GM13977 (cell line): Measurements from ENCODE around the gene VEPH1.

Experiments used
- DNase-seq: peaks from one replicate; pipeline ENCODE4 v3.0.0; 2012; ENCODE audit warnings: low spot score
- in situ Hi-C: fragments of 300-500 bp; cut with MboI; formaldehyde crosslinking; loops from one replicate; pipeline ENCODE4 v1.12.0; 2022; ENCODE audit warnings: low sequenced_read_pairs, low pct_unique_long_range_greater_than_20kb, mixed read lengths, inconsistent platforms; ENCODE audit not compliant: unreplicated experiment
- TF ChIP-seq, protein P1 (sequence below): IDR thresholded peaks from 2 replicates; pipeline ENCODE4 v1.5.1; 2012; ENCODE audit warnings: mild to moderate bottlenecking, control low read depth; ENCODE audit not compliant: insufficient read depth; ENCODE audit errors: extremely low read depth, missing control alignments

The VEPH1 gene

DNA sequence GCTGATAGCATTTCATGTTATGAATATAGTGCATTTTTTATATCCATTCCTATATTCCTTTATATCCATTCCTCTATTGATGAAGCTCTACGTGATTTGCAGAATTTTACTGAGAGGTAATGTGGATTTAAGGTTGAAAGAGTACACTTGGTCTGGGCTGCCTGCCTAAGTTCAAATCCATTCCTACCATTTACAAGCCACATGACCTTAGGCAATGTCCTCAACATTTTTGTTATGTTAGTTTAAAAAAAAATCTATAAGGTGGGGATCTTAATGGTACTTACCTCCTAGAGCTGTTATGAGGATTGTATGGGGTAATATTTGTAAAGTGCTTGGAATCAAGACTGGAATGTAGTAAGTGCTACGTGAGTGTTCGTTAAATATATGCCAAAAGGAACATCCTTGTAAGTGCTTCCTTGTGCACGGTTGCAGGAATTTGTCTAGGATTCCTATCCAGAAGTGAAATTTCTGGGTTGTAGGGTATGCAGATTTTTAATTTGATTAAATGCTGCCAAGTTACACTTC lies 11.2 kb upstream of the VEPH1 start:
- DNase-seq = no peak
- TF ChIP-seq, protein P1, sequence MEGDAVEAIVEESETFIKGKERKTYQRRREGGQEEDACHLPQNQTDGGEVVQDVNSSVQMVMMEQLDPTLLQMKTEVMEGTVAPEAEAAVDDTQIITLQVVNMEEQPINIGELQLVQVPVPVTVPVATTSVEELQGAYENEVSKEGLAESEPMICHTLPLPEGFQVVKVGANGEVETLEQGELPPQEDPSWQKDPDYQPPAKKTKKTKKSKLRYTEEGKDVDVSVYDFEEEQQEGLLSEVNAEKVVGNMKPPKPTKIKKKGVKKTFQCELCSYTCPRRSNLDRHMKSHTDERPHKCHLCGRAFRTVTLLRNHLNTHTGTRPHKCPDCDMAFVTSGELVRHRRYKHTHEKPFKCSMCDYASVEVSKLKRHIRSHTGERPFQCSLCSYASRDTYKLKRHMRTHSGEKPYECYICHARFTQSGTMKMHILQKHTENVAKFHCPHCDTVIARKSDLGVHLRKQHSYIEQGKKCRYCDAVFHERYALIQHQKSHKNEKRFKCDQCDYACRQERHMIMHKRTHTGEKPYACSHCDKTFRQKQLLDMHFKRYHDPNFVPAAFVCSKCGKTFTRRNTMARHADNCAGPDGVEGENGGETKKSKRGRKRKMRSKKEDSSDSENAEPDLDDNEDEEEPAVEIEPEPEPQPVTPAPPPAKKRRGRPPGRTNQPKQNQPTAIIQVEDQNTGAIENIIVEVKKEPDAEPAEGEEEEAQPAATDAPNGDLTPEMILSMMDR = no peak
- in situ Hi-C loops = no loop called here

DNA sequence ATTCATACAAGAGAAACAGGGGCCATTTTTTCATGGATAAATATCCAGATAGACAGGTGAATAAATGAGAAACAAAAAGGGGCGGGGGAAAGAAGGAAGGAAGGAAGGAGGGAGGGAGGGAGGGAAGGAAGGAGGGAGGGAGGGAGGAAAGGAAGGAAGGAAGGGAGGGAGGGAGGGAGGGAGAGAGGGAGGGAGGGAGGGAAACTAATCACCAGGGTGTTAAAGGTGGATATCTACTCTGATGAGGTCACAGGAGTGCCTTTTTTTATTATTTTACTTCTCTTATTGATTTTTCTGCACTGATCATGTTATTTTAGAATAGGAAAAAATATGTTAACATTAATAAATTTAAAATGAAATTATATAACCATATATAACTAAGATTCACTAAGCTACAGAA lies 10.4 kb upstream of the VEPH1 start:
- no peak for DNase-seq
- in situ Hi-C loops = no loop called here
- TF ChIP-seq, protein P1 = no peak

DNA sequence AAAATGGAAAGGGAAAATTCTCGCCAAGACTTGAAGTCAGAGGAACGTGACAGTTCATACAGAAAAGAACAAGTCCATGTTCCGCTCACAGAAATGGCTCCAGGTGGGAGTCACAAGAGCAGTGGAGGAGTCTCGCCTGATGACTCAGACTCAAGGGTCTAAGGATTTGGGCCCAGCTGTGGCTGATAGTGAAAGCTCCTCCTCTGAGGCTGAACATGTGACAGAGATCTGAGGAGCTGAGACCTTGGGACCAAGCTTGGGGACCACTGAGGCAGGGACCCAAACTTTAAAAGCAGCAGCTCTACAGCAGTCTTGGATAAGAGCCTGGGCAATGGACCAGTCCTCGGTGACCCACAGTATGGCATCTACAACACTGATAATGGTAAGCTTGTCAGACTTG lies 9.3 kb upstream of the VEPH1 start:
- TF ChIP-seq, protein P1 = no peak
- DNase-seq = no peak

DNA sequence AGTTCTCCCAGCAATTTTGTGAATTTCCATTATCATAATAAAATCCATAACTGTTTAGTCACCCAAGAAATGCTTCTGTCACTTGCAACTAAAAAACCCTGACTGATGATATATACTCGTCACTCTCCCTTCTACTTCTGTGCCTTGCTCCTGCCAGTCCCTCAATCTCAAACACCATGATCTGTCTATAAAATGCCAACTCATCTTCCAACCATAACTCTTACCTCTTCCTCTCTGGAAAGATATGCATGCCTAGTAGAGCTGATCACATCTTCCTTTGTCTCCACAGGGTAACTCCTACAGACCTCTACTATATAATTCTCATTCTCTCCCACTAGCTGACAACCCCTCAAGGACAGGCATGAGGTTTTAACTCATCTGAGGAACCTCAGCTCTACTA lies 5.2 kb upstream of the VEPH1 start:
- TF ChIP-seq, protein P1 = no peak
- DNase-seq = no peak
- in situ Hi-C loops = no loop called here

More for the DNA sequence above, 9.3 kb upstream of the VEPH1 start:
- in situ Hi-C loops = no loop called here

DNA sequence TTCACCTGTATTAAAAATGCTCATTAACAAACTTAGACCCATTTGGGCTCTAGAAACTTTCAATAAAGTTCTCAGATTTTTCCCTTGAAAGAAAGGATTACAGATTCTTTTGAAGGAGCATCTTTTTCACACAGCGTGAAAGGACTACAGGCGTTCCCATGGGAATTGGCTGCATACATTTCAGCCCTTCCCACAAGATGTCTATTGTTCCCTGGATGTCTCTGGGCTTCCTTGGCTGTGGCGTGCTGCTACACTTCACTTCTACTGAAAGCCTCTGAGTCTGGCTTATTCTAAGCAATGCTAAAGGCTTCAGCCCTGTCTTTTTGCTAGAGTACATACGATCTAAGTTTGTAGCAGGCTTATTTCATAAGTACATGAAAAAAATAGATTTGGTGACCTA lies 1.4 kb downstream of the VEPH1 start:
- in situ Hi-C loops = no loop called here
- no peak for DNase-seq
- TF ChIP-seq, protein P1 = no peak

DNA sequence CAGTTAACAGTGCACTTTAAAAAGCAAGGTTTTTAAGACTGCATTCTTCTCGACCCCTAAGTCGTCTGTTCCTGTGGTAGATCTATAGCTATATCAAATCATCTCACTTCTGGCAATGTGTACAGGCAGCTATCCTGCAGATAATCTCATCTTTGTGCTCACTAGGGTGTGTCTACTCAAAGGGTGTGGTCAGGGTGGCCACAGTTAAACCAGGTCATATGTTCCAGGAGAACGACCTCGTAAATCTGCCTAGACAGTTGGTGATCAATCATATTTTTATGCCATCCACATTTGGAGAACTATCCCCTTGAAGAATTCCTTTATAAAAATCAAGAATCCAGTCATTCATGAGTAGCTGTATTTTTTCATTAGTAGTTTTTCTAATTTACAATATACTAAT lies 3.0 kb downstream of the VEPH1 start:
- DNase-seq = no peak
- TF ChIP-seq, protein P1 = no peak
- in situ Hi-C loops = no loop called here

DNA sequence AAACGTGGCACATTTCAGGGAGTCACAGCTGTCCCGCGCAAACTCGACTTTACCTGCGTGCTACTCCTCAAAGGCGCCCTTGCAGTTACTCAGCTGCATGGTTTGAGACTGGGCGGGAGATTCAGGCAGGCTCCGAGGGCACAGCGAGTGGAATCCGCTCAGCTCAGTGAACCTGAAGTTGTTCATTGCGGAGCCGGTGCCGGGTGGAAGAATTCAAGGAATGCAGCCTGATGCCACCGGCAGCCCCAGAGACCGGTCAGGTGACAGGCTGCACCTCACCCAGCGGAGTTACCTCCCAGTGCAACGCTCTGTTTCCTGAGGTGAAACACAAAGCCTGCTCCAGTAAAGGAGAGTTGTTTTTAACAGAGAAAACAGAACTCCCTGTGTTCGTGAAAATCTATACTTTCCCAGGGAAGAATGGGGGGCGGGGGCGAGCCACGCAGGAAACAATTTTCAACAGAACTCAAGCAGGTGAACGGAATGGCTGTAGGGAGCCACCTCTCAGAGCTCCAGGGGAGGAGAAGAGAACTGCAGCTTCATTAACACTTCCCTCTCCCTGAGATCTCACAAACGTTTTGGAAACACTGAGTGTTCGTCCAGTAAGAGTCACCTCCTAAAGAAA lies 3.8 kb downstream of the VEPH1 start:
- in situ Hi-C loops = no loop called here
- TF ChIP-seq, protein P1 = no peak
- DNase-seq = no peak
